ENCODE data around the gene LPAR3. TPM values are rescaled to one million over a fixed set of nuclear protein-coding genes. Genes with fewer than 3 reads are reported as not detected.
A peak's percentile ranks its signal among the peaks of the same experiment; 100 is the strongest.
"Not testable (repeated sequence)": the region's sequence is repeated elsewhere in the genome, so short reads cannot be mapped to it uniquely, and the experiment has no call there.

Gene LPAR3
- total RNA-seq, 1 experiment from 2014 or later = 0.91 TPM

DNA sequence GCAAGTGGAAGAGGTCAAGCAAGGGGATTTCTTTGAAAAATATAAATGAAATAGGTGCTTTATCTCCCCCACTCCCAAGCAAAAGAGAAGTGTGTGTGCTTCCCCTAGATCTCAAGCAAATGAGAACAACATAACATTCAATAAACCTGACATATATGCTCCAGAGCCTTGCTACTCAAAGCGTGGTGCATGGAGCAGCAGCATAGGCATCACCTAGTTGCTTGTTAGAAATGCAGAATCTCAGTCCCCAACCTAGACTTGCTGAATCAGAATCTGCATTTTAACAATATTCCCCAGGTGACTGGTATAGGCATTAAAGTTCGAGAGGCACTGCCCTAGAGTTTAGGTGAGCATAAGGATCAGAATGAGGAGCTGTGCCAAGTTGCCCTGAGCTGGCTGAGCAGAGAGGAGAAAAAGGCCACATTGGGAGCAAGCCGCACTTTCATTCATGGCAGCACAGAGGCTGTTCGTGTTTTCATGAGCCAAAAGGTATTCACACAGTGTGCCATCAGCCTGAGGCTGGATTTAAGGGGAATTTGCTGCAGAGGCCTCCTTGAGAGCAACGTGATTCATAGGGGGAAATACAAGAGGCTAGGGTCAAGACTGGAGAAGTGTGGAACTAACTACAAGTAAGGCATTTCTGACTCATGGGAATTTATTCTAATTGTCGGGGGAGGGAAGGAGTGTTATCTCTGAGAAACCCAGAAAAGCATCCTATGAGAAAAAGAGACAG is 14.3 kb upstream of the LPAR3 start:
- DNase-seq (ENCODE audit: low read depth) = peak; percentile 79

DNA sequence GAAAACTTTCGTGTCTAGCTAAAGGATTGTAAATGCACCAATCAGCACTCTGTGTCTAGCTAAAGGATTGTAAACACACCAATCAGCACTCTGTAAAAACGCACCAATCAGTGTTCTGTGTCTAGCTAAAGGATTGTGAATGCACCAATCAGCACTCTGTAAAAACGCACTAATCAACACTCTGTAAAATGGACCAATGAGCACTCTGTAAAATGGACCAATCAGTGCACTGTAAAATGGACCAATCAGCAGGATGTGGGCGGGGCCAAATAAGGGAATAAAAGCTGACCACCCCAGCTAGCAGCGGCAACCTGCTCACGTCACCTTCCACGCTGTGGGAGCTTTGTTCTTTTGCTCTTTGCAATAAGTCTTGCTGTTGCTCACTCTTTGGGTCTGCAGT is 9.7 kb upstream of the LPAR3 start:
- not testable (repeated sequence) for DNase-seq (ENCODE audit: low read depth)

DNA sequence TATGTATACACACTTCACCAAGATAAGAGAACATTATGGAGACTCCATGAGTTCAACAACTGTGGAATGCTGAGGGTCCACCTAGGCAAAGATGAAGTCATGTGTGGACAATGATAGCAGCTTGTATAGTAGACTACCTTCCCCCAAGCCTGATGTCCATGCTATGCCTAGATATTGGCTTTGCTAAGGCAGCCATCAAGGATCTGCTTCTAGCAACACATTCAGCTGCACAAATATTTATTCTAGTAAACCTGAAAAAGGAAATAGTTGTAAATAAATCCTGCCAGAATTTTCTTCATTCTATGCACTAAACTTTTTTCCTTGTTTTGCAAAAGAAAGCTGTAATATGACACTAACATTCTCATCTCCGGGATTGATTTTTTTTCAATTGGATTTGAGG is 7.0 kb upstream of the LPAR3 start:
- no peak for DNase-seq (ENCODE audit: low read depth)

DNA sequence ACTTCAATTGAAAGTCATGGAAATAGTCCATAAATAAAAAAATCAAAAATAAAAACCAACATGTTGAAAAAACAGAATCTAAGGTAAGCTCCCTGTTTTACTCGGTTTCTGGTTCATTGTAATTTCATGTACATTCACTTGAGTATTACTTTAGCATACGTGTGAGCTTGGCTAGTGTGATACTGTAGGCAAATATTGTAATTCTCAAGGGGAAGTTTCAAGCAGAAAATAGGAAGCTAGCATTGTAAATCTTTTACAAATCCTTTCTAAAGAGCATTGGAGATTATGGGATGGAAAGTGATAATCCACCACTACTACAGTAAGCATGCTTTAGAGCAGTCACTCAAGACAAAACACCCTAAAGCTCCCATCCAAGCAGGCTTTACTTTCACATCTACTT is 3.3 kb upstream of the LPAR3 start:
- DNase-seq (ENCODE audit: low read depth) = no peak

DNA sequence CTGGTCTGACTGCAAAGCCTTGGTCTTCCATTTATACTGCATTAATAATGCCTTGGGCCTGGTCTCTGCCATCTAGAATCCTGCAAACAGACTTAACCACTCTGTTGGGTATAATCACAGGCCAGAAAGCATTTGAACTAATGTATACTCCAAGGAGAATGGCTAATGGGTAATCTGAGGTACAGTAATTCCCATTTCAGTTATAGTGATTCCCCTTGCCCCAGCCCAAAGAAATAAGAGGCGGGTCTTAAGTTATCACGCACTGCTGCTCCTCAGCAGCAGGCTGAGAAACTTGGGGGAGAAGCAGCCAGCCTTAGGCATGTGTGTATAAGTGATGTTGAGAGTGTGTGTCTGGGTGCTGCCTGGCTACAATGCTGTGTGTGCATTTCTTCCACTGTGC is 2.4 kb downstream of the LPAR3 start:
- DNase-seq (ENCODE audit: low read depth) = no peak

DNA sequence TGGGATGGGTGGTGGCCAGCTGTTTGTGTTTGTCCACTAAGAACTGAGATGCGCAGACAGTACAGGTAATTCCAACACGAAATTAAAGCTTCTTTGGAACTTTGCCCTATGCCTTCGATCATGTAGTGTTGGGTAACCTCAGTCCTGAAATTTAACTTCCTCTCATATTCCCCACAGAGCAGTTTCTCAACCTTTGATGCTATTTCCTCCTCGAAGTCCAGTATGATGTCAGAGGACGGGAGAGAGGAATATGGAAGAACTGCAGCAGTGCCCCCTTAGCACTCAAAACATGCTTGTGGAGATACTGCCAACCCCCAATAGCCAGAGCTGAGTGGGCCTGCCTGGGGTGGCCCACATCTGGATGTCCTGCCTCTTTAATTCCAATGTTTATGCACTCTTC is 3.6 kb downstream of the LPAR3 start:
- no peak for DNase-seq (ENCODE audit: low read depth)

DNA sequence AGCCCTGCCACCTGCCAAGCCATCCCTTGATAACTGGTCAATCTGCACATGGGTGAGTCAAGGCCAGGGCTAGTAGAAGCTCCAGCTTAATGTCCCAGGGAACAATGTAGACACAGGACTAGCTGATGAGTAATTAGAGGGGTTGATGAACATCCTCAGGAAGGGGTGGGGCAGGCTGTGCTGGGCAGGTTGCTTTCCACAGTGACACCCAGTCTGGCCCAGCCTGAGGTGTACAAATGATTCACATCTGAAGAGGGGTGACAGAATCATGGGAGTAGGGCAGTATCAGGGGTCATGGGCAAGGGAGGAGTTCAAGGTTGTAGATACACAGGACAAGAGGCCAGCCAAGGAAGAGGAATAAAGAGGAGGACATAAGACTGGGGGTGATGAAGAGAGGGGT is 4.3 kb downstream of the LPAR3 start:
- DNase-seq (ENCODE audit: low read depth) = no peak

DNA sequence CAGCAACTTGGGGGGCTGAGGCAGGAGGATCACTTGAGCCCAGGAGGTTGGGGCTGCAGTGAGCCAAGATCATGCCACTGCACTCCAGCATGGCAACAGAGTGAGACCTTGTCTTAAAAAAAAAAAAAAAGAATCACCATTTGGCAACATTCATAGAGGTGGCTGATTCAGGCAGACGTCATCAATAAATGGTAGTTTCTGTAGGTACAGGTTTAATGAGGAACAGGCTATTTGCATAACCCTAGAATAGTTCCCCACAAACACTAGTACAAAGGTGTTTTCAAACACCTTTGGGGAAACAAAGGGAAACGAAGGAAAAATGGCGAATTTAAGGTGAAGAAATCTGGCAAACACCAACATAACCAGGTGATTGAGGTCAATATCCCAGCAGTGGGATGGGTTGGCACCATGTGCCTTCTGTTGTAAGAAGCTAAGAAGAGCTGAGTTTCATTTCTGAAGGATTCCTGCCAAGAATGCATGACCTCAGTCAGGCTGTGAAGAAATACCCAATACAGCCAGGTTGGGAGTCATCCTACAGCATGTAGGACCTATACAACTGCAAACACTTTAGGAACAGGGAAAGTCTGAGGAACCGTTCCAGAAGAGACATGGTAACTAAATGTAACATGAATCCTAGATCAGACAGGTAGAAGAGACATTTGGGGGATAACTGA is 5.6 kb downstream of the LPAR3 start:
- no peak for DNase-seq (ENCODE audit: low read depth)

DNA sequence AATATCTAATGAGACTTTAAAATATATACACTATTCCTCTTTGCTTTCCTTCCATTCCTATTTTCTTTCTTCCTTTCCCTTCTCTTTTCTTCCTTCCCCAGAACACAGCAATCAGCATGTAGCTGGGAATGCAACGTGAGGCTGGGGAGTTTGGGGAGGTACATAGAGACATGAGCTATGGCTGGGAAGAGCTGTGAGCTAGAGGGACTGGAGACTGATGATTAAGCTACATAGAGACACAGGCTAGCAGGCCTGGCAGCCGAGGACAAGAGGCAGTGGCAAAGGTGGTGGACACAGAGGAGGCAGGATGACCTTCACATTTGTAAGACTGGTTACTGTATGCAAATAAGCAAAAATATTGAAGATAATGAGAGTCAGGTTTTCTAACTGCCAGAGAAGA is 7.5 kb downstream of the LPAR3 start:
- no peak for DNase-seq (ENCODE audit: low read depth)

DNA sequence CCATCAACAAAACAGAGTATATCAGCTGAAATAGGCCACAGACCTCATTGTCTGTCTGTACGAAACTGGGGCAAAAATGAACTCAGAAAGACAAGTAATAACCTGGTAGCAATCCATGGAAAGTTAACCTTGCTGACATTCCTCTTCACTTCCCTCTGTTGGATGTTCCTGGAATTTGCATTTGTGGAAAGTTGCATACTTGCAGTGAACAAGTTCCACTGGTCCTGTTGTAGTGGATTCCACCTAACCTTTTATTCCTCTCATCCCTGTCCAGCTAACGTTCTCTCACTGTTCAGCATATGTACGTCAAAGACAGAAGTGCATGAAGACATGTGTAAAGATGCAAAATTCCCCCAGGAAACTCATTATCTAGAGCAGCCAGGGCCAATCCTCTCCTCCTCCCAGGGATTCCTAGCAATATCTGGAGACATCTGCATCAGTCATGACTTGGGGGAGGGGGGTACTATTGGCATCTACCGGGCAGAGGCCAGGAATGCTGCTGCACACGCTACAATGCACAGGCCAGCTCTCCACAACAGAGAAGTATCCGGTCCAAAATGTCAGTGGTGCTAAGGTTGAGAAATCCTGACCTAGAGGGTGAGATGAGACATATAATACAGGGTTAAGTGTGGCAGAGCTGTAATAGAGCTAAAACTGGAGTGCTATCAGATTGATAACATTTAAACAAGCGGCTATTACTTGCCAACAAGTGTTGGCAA is 8.2 kb downstream of the LPAR3 start:
- no peak for DNase-seq (ENCODE audit: low read depth)

DNA sequence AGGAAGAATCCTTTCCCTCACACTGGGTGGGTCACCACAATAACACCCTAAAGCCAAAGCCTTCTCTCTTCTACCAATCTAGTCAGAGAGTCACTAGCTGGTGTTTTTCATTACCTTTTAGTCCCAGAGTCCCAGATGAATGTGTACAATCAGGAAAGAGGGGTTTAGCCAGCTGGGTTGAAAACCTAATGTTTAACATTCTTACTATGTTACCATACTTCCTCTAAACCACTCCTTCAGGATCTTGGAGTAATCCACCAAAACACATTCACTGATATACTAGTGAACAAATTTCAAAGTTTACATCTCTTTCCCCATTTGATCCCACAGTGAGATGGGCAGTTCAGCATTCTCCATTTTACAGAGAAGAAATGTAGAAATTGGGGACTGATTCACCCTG is 9.7 kb downstream of the LPAR3 start:
- DNase-seq (ENCODE audit: low read depth) = peak; percentile 19

DNA sequence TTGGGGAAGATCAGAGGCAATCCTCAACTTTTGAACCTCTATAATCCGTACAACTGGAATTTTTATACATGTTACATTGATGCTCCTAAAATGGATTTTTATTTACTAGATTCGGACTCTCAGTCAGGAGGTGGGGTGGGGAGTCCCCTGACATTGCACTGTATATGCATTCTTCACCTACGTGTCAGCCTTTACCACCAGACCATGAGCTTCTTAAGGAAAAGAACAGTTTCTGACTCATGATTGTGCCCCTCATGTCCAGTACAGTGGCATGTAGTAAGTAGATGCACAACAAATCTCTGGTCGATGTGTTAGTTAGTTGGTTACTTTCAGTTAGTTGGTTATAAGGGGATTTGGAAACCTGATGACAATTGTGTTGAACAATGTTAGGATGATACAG is 15.4 kb downstream of the LPAR3 start:
- no peak for DNase-seq (ENCODE audit: low read depth)

DNA sequence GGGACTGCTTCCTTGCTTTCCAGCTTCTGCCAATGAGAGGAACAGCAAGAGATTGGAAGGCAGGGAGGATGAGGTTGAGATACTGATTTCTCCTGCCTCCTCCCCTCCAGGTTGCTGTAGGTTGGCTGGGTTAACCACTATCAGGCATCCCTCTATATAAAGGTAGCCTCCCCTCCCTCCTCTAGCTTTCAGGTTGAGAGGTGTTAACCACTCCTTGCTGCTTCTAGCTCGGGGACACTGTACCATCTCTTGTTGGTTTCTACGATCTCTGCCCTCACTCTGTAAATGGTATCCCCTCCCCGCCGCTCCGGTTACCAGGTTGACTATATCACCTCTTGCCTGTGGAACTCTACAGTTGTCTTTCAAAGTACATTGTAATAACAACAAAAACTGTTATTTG is 16.7 kb downstream of the LPAR3 start:
- DNase-seq (ENCODE audit: low read depth) = no peak

DNA sequence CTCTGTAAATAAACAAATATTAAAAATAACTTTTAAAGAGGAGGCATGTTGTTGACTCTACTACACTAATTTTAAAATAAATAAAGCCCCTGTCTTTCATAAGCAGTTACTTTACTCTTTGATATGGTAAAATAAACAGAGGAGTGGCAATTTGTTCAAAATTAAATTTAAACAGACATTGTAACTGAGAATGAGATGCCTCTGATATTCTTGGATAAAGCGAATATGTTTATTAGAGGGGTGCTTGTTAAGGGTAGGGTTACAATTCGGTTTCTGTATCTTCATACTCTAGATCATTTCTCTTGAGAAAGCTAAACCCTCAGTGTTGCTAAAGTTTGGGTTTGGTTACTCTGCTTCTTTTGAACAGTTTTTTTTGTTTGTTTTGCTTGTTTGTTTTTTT is 19.6 kb downstream of the LPAR3 start:
- no peak for DNase-seq (ENCODE audit: low read depth)

DNA sequence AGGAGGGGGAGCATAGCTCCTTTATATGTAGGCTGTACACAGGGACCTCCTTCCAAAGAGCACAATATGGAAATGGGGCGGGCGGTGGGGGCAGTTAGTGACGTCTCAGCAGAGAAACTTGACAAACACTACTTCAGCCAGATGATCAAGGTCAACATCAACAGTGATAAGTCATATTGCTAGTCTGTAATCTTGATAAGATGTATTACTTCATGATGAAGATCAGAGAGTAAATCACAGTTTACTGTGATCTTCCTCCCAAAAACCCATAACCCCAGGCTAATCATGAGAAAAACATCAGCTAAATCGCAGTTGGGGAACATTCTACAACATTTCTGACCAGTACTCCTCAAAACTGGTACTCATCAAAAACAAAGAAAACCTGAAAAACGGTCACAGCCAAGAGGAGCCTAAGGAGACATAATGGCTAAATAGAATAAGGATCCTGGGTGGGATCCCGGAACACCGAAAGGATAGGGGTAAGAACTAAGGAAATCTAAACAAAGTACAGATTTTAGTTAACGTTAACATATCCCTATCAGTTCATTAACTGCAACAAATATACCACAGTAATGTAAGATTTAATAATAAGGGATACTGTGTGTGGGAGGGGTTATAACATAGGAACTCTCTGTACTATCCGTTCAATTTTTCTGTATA is 20.2 kb downstream of the LPAR3 start:
- DNase-seq (ENCODE audit: low read depth) = no peak

DNA sequence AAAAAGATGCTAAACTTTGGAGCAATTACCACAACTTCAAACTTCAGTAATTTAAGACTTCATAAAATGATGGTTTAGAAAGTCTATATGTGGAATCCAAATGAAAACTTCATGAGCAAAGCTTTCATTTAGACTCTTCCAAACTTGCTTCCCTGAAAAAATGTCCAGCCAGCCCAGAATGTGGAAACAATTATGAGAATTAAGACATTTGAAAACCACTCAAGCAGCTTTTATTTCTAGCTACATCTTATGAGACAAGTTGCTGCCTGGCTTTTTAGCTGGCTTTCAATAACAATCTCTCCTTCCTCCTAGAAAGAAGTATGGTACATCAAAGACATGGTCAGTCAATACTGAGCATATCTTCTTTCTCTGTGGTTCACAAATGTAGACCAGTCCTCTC is 21.8 kb downstream of the LPAR3 start:
- DNase-seq (ENCODE audit: low read depth) = no peak

DNA sequence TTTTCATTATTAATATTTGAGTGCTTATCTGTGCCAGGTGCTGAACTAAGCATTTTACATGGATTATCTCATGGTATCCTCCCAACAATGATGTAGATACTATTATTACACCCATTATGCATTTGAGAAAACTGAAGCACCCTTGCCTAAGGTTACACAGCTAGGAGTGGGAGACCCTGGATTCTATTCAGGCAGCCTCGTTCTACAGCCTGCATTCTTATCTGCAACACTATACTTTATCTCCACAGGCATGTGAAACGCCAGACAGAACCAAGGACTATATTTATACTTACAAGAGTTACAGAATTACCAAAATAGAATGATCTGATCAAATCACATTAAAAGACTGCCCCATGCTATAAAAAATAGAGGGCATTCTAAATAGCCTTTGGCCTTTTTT is 22.4 kb downstream of the LPAR3 start:
- DNase-seq (ENCODE audit: low read depth) = no peak

DNA sequence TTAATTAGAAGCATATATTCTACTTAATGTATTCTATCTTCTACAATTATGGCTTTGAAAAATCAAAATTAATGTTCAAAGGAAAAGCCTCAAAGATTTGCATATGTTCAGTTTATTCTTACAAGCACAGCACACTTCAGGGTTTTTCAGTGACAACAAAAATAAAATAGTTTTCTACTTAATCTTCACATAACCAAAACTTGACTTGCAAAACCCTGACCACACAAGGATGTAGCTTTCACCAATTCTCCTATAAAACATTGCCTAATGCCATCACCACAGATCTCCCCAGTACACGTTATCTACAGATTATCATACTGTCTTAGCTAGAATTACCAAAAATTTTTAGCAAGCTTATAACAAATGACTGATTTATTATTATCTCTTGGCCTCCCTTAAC is 23.3 kb downstream of the LPAR3 start:
- DNase-seq (ENCODE audit: low read depth) = no peak

DNA sequence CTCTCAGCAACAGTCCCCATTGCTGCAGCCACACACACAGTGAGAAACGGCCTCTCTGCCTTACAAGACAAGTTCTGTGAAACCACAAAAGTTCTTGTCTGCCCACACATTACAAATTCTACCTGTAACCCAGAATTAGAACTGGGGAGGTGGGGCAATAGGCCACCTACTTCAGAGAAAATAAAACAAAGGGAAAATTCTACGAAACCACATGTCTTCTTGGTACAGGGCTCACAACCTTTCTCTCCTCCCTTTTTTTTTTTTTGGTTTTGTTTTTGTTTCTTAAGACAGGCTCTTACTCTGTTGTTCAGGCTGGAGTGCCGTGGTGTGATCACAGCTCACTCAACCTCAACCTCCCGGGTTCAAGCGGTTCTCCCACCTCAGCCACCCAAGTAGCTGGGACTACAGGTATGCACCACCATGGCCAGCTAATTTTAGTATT is 30.2 kb downstream of the LPAR3 start:
- no peak for DNase-seq (ENCODE audit: low read depth)

DNA sequence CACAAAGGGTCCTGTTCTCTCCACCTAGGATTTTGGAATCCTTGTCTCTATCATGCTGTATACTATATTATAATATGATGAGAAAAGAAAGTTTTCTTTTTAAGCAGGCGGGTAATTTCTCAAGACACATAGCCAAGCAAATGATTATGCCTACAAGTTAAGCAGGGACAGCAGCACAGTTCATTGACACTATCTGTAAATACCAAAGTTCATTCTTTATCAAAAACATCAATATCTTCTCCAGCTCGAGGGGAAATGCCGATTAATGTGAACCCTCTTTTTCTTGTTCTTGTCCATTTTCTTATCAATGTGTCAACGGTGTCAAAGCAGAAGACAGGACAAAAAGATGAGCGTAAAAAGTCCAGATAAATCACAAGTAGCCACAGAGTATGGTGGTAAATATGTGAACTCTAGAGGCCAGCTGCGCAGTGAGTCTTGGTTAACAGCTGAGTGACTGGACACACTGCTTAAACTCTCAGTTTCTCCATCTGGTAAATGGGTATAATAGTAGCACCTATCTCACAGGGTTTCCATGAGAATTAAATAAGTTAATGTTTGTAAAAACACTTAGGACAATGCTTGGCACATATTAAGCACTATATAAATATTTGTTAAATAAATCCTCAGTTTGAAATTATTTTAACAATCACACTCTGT is 30.9 kb downstream of the LPAR3 start:
- DNase-seq (ENCODE audit: low read depth) = no peak

DNA sequence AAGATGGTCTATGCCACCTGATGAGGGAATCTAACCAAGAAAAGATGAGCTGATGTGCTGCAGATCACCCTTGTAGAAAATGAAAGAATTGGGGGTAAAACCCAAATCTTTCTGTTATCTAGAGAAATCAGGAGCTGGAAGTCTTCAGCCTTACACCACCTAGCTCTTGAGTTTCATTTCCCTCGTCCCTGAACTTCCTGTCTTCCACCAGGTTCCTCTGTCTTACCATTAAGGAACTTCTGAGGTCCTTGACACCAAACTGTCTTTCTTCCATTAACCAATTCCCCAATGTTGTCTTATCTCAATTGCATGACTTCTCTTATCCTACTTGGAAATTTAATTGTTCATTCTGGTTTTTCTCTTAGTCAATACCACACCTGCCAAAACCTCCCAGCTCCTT is 31.5 kb downstream of the LPAR3 start:
- DNase-seq (ENCODE audit: low read depth) = no peak

DNA sequence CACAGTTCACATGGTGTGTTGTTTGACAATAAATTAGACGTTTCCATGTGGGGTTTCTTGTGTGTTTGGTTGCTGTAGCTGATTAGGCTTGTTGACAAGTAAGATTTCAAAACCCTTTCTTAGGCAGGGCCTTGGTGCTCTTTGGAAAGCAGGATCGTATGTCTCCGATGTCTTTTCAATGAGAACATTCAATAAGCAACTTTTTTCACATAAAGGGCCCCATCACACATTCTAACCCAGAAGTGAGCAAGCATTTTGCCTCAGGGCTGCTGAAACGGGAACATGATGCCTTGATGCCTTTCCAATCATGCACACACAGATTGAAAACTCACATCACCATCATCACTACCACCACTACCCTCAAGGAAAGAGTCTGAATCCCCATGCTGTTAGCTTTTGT is 33.1 kb downstream of the LPAR3 start:
- no peak for DNase-seq (ENCODE audit: low read depth)

All from Daoy (cell line).